GM21515 (cell line): ENCODE results near the gene MRPS26.
A peak's percentile ranks its signal among the peaks of the same experiment; 100 is the strongest.
"Not testable (repeated sequence)": the region's sequence is repeated elsewhere in the genome, so short reads cannot be mapped to it uniquely, and the experiment has no call there.

ENCODE experiments used
- ATAC-seq: cut with Tn5 transposase; IDR thresholded peaks from one replicate; pipeline ENCODE4 v1.9.1; 2021; ENCODE audit not compliant: unreplicated experiment

The MRPS26 gene

DNA sequence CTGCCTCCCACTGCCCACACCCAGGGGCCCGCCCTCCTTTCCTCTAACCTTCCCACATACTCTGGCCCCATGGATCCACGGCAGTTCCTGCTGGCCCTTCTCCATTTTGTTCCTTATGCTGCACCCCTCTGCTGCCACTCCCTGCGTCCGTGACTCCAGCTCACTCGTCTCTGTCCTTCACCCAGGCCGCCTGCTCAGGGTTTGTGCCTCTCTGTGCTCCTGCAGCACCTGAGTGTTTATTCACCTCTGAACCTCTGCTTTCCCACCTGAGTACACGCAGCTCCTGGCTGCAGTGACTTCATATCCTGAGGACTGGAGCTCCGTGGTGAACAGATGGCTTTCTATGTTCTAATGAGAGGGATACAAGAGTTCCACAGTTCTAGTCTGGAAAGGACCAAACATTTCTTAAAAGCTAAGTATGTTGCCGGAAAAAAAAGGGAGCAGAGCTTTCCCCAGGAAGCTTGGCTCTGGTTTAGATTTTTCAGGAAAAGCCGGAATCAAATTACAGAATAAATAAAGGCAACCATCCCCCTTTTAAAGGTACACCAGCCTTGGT, 3.9 kb upstream of the MRPS26 start:
- ATAC-seq = no peak

DNA sequence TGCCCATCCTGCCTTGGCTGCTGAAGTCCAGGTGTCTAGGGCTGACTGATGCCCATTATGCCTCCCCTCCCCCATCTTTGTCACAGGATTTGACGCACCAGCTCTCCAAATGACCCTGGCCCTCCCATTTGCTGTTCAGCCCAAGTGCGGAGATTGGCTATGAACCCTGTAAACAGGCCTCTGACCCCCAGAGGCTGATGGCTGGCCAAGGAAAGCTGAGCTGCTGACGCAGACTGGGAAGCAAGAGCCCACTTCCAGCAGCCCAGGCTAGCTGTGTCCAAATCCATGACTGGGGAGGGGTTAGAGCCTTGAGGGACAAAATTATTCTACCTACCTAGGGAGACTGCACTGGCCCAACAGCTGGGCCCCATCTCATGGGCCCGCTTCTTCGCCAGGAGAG, 3.2 kb upstream of the MRPS26 start:
- ATAC-seq = no peak

DNA sequence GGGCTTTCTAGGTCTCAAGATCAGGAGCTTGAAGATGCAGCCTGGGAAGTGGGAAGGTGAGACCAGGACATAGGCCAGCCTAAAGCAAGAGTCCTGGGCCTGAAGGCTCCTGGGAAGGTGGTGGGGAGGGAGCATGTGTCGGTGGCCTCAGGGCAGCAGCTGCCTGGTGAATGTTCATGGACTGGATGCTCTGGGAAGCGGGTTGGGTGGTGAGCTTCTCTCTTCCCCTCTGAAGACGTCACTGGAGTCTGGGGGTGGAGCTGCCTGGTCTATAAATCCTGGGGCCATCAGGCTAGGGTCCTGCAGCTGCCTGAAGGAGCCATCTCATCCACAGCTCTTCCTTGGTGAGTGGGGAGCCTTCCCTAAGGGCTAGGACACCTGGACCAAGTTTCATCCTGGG, 2.5 kb upstream of the MRPS26 start, which contains the start of gene GNRH2:
Gene GNRH2, plus strand, starts transcription at position 301 of the 400 bp plus-strand sequence. CDS start 793 bp downstream, outside the sequence.
- no peak for ATAC-seq

DNA sequence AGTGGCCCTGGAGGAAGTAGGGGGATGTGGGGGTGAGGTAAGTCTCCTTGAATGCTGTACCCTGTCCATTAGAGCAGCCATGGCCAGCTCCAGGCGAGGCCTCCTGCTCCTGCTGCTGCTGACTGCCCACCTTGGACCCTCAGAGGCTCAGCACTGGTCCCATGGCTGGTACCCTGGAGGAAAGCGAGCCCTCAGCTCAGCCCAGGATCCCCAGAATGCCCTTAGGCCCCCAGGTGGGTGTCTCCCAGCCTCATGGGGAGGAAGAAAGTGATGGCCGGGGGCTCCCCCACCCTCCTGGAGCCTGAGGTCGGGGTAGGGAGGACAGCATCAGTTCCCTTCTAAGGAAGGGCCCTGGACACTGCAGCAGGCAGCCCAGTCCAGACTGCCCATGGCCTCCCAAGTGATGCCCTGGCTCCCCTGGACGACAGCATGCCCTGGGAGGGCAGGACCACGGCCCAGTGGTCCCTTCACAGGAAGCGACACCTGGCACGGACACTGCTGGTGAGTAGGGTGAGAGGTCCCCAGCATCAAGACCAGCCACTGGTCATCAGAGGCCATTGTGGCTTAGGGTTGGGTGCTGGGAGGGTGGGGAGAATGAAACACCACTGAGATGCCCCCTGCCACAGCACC, 1.4 kb upstream of the MRPS26 start:
- no peak for ATAC-seq

DNA sequence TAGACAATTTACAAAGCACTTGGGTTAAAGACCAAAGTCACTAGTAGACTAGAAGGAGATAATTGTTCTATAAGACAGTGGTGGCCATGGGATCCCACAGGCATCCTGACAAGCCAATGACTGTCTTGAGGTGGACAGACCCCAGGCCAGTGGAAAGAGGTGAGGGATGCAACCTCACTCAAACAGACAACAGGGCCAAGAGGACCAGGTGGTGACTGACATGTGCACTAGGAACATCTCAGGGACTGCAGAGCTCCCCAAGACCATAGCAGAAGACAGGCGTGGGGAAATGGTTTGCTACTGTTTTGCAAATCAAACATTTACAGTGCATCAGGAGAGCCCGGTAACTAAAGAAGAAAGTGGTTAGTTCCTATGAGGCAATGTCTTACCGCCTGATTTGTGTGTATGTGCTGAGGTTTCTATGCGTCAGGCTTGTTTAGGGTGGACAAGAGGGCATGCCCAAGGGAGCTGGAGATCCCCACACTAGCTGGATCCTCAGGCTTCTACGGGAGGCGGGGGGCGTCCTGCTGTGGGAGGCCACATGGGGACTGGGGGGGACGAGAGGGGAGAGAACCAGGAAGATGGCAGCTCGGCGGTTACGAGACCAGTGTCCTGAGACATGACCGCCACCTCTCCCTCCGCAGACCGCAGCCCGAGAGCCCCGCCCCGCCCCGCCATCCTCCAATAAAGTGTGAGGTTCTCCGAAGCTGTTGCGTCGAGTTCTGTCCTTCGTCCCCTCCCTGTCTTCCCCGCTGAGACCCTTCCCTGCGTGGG, 623 bp upstream of the MRPS26 start:
- peak; percentile 44 for ATAC-seq

GRCh38 chr20:3046677-3047462, 1.0 kb downstream of the MRPS26 start:
- peak; percentile 1 for ATAC-seq

- ATAC-seq = no peak
Observed at GRCh38 chr20:3047486-3048419, 1.9 kb downstream of the MRPS26 start.

DNA sequence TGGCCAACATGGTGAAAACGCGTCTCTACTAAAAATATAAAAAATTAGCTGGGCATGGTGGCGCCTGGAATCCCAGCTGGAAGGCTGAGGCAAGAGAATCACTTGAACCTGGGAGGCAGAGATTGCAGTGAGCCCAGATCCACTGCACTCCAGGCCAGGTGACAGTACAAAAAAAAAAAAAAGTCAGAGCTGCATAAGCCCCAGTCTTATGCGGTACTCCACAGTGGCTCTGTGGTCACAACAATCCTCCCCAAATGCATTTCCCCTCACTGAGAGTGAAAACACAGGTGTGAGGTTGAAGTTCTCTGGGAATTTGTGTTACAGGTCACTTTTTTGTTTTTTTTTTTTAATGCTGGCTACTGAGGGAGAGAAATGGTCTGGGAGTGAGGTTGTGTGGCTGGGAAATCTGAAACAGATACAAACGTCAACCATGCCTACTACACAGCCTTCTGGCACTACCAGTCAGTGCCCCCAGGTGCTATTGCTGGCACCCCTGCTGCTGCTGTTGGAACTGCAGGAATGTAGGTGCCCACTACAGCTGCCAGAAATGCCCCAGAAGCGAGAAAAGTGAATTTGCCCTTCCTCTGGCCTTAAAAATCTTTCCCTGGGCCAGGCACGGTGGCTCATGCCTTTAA, 5.7 kb downstream of the MRPS26 start:
- ATAC-seq = no peak

DNA sequence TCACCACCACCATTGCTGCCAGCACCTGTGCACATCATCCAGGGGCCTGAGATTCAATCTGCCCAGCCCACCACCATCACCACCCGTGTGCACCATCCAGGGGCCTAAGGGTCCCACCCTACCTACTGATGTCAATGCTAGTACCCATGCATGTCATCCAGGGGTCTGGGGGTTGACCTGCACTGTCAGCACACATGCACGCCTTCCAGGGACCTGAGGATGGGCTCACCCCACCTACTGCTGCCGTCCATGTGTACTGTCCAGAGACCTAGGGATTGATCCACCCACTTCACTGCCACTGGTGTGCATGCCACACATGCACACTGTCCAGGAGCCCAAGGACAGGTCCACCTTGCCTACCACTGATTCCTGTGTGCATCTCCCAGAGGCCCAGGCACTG, 13.6 kb downstream of the MRPS26 start:
- no peak for ATAC-seq

DNA sequence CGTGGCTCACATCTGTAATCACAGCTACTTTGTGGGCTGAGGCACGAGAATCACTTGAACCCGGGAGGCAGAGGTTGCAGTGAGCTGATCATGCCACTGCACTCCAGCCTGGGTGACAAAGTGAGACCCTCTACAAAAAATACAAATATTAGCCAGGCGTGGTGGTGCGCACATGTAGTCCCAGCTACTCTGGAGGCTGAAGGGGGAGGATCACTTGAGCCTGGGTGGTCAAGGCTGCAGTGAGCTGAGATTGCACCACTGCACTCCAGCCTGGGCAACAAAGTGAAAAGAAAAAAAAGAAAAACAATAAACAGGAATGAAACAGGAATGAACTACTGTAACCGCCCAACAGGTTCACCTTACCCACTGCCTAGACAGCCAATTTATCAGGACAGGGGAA, 18.3 kb downstream of the MRPS26 start:
- ATAC-seq = not testable (repeated sequence)

DNA sequence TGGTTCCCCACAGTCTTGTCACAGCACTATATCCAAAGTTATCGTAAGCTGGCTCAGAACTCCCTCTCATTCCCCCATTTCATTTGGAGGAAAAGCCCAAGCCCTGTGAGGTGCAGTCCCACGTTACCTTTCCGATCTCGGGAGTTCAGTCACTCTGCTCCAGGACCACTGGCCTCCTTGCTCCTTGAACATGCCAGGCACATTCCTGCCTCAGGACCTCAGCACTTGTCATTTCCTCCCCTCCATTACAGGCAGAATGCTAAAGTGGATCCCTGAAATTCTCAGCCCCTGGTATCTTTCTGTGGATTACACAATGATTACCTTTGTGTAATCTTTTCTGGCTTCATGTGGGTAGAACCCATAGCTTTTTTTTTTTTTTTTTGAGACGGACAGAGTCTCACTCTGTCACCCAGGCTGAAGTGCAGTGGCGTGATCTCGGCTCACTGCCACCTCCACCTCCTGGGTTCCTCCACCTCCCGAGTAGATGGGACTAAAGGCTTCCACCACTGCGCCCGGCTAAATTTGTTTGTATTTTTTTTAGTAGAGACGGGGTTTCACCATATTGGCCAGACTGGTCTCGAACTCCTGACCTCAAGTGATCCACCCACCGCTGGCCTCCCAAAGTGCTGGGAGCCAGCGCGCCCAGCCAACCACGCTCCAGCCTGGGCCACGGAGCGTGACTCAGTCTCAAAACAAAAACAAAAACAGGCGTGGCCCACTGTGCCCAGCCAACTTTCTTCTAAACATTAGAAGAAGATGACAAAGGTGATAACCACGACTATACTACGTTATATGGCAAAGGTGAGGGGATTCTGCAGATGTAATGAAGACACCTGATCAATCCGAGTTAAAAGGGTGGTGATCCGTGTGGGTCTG, 21.5 kb downstream of the MRPS26 start:
- ATAC-seq = no peak

- ATAC-seq = no peak
Observed at GRCh38 chr20:3068075-3068474, 22.2 kb downstream of the MRPS26 start.

DNA sequence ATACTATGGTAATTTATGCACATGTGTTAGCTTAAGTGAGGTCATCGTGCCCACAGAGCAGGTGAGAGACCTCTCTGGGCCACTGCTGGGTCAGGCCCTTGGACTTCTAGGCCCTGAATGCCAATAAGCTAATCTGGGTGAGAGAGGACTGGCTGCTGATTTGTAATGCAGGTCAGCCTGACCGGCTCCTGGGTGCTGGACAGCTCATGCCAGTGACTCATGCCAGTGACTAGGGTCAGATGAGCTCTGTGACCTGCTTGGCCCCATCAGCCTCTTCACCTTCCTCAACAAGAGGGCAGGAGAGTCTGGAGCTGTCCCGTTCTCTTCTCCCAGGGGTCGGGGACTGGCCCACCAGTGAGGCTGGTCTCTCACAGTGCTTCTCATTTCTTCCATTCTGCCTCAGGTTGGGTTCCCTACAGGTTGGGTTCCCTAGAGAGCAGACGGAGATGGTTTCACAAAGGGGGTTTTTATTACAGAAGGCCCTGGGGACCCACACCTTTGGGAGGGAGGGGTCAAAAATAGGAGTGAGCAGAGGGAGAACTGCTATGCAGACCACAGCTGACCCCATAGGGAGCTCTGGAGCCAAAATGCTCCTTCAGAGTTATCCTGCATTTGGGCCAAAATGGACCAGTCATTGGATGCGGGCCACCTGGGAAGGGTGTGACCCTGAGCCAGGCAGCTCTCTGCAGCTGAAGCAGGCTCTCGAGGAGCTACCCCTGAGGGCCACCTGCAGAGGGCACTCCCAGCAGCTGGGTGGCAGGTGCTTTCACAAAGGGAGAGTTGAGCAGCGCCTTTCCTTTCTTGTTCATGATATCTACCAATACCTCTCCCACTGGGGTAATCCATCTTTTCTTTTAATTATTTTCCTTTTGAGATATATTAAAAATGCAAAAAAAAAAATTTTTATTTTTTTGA, 23.4 kb downstream of the MRPS26 start:
- no peak for ATAC-seq

GRCh38 chr20:3070725-3071124, 24.9 kb downstream of the MRPS26 start:
- no peak for ATAC-seq

GRCh38 chr20:3071266-3071609, 25.4 kb downstream of the MRPS26 start:
- no peak for ATAC-seq

GRCh38 chr20:3071610-3072529, 26.0 kb downstream of the MRPS26 start, which contains the start of gene OXT:
OXT (plus strand) TSS chr20:3071620; CDS start chr20:3071656, 36 bp downstream.
- ATAC-seq = no peak
